Trophoblast cell (in vitro differentiated cells and primary cell): ENCODE results near the gene TLR2.

Experiments used
- DNase-seq, 2 donors: peaks; one replicate each; pipeline ENCODE4 v3.0.0-alpha.2; 2016
- H2AFZ ChIP-seq: 2 replicates; pipeline ENCODE4 v1.6.1; 2013; ENCODE audit warnings: low read length, moderate library complexity, mild to moderate bottlenecking; ENCODE audit not compliant: insufficient read depth, poor library complexity
- H2AK5ac ChIP-seq: 2 replicates; pipeline ENCODE4 v1.6.1; 2013; ENCODE audit warnings: mild to moderate bottlenecking, low read length
- H2BK120ac ChIP-seq: 2 replicates; pipeline ENCODE4 v1.6.1; 2013; ENCODE audit warnings: low read length, mild to moderate bottlenecking, moderate library complexity; ENCODE audit not compliant: insufficient read depth, poor library complexity
- H2BK12ac ChIP-seq: 2 replicates; pipeline ENCODE4 v1.6.1; 2013; ENCODE audit warnings: mild to moderate bottlenecking, low read length, moderate library complexity
- H2BK5ac ChIP-seq: 2 replicates; pipeline ENCODE4 v1.6.1; 2013; ENCODE audit warnings: low read length, low read depth, moderate library complexity, mild to moderate bottlenecking; ENCODE audit not compliant: poor library complexity
- H3K14ac ChIP-seq: 2 replicates; pipeline ENCODE4 v1.6.1; 2013; ENCODE audit warnings: mild to moderate bottlenecking, low read length
- H3K18ac ChIP-seq: 2 replicates; pipeline ENCODE4 v1.6.1; 2013; ENCODE audit warnings: mild to moderate bottlenecking, low read length
- H3K23ac ChIP-seq: 2 replicates; pipeline ENCODE4 v1.6.1; 2013; ENCODE audit warnings: low read length
- H3K27ac ChIP-seq: 2 replicates; pipeline ENCODE4 v1.5.1; 2013; ENCODE audit warnings: low read depth, mild to moderate bottlenecking, inconsistent platforms, low read length, moderate library complexity
- H3K27me3 ChIP-seq: 2 replicates; pipeline ENCODE4 v1.6.1; 2013; ENCODE audit warnings: inconsistent platforms, mild to moderate bottlenecking, low read length, moderate library complexity; ENCODE audit not compliant: insufficient read depth
- H3K36me3 ChIP-seq, 2 experiments: 1 replicate in 1 of 2; 2 replicates in 1 of 2; pipeline ENCODE4 v1.6.1; 2013; ENCODE audit warnings: low read length in 2 of 2, mild to moderate bottlenecking in 2 of 2, moderate library complexity in 1 of 2; ENCODE audit not compliant: insufficient read depth in 2 of 2, control insufficient read depth in 1 of 2
- H3K4ac ChIP-seq: 2 replicates; pipeline ENCODE4 v1.6.1; 2013; ENCODE audit warnings: low read depth, mild to moderate bottlenecking, low read length, moderate library complexity
- H3K4me1 ChIP-seq, 2 experiments: 1 replicate in 1 of 2; 2 replicates in 1 of 2; pipeline ENCODE4 v1.6.1; 2013; ENCODE audit warnings: low read length in 2 of 2, mild to moderate bottlenecking in 2 of 2, moderate library complexity in 1 of 2; ENCODE audit not compliant: insufficient read depth in 2 of 2, control insufficient read depth in 1 of 2
- H3K4me2 ChIP-seq: 2 replicates; pipeline ENCODE4 v1.6.1; 2013; ENCODE audit warnings: inconsistent platforms, mild to moderate bottlenecking, low read length, moderate library complexity
- H3K4me3 ChIP-seq: 2 replicates; pipeline ENCODE4 v1.5.1; 2013; ENCODE audit warnings: mild to moderate bottlenecking, low read depth, low read length, inconsistent platforms
- H3K79me1 ChIP-seq: one replicate; pipeline ENCODE4 v1.6.1; 2013; ENCODE audit warnings: low read length
- H3K79me2 ChIP-seq: 2 replicates; pipeline ENCODE4 v1.6.1; 2013; ENCODE audit warnings: low read length, mild to moderate bottlenecking; ENCODE audit not compliant: control insufficient read depth, insufficient read depth, poor library complexity
- H3K9ac ChIP-seq: 2 replicates; pipeline ENCODE4 v1.6.1; 2013; ENCODE audit warnings: mild to moderate bottlenecking, low read length
- H3K9me3 ChIP-seq: 2 replicates; pipeline ENCODE4 v1.6.1; 2013; ENCODE audit warnings: low read depth, mild to moderate bottlenecking, control low read depth, inconsistent platforms, low read length; ENCODE audit not compliant: insufficient read depth
- H4K12ac ChIP-seq: 2 replicates; pipeline ENCODE4 v1.6.1; 2013; ENCODE audit warnings: low read depth, mild to moderate bottlenecking, low read length, moderate library complexity
- H4K8ac ChIP-seq: 2 replicates; pipeline ENCODE4 v1.6.1; 2013; ENCODE audit warnings: low read depth, mild to moderate bottlenecking, low read length, moderate library complexity
- H4K91ac ChIP-seq: one replicate; pipeline ENCODE4 v1.6.1; 2013; ENCODE audit warnings: low read depth, mild to moderate bottlenecking, low read length, moderate library complexity
- WGBS: extraction: QIAGEN DNeasy Blood & Tissue Kit; methylation state at CpG from one replicate; pipeline ENCODE4 v1.1.7; 2013; ENCODE audit warnings: missing lambda C conversion rate; ENCODE audit not compliant: insufficient read length, insufficient coverage; ENCODE audit errors: extremely low coverage; 5-methylcytosine and 5-hydroxymethylcytosine counted together

The TLR2 gene

DNA sequence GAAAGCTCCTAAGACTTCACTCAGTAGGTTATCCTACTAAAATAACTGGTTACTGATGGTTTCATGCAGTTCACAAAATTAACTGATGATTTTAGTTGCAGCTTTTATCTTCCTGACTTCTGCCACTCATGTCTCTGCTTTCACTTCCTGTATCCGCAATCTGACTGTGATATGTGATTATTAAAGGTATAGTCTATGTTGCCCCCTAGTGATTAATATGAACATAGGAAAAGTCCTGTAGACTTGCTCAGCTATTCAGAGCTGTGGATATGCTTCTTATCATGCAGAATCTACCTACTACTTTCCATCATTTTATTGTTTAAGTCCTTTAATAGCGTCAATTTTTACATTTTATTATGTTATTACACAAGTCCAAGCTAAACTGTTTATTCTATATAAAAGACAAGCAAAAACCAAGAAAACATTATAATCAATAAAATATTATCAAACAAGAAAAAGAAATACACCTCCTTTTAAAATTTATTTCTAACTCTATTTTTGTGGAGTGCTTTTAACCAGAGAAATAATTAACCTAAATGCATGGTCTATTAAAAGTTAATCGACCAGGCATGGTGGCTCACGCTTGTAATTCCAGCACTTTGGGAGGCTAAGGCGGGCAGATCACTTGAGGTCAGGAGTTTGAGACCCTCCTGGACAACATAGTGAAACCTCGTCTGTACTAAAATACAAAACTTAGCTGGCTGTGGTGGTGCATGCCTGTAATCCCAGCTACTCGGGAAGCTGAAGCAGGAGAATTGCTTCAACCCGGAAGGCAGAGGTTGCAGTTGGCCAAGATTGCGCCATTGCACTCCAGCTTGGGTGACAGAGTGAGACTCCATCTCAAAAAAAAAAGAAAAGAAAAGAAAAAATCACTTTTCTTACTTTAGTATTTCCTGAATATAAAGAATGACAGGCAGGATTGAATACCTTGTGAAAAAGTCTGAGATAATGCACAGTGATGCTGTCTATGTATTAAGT is 40.4 kb upstream of the TLR2 start:
- H2AK5ac ChIP-seq = no peak overlapping the region
- H4K8ac ChIP-seq = no peak overlapping the region
- H3K4ac ChIP-seq = no peak overlapping the region
- H2BK5ac ChIP-seq = no peak overlapping the region
- H3K4me2 ChIP-seq = no peak overlapping the region
- no peaks in the 10 kb centered on the region for H3K79me2 ChIP-seq
- H3K23ac ChIP-seq = no peak overlapping the region
- no peaks in the 10 kb centered on the region for H3K4me1 ChIP-seq
- H2AFZ ChIP-seq = no peak overlapping the region
- H2BK12ac ChIP-seq = no peak overlapping the region
- H4K91ac ChIP-seq = no peak overlapping the region
- no peak overlapping the region for H3K4me3 ChIP-seq
- no peaks in the 10 kb centered on the region for H3K79me1 ChIP-seq
- H3K9ac ChIP-seq = no peak overlapping the region
- no peak overlapping the region for H2BK120ac ChIP-seq
- no peak overlapping the region for H4K12ac ChIP-seq
- peak in 1 of 2 donors; percentile 56 for DNase-seq
- no CpG with 5 or more reads among the region's 9 CpGs for WGBS
- no peak overlapping the region for H3K14ac ChIP-seq
- H3K36me3 ChIP-seq = no peaks in the 10 kb centered on the region
- no peak overlapping the region for H3K27ac ChIP-seq
- no peak overlapping the region for H3K18ac ChIP-seq
- peaks cover 2% of the 10 kb centered on the region for H3K9me3 ChIP-seq
- H3K27me3 ChIP-seq = peaks cover 3% of the 10 kb centered on the region

DNA sequence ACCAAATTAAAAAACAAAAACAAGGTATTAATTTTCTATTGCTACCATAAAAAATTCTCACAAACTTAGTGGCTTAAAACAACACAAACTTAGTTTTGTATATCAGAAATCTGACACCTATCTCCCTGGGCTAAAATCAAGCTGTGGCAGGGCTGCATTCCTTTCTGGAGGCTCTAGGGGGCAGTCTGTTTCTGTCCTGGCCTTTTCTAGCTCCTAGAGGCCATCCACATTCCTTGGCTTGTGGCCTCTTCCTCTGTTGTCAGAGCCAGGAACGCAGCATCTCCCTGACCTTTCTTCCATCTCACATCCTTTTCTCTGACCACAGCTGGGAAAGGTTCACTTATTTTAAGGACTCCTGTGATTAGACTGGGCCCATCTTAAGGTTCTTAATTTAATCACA is 38.9 kb upstream of the TLR2 start:
- no peak overlapping the region for H4K91ac ChIP-seq
- no CpG with 5 or more reads among the region's 1 CpG for WGBS
- no peak overlapping the region for H3K23ac ChIP-seq
- H3K14ac ChIP-seq = no peak overlapping the region
- H3K79me1 ChIP-seq = no peaks in the 10 kb centered on the region
- no peaks in the 10 kb centered on the region for H3K36me3 ChIP-seq
- peaks cover 3% of the 10 kb centered on the region for H3K27me3 ChIP-seq
- peak in 1 of 2 donors; percentile 59 for DNase-seq
- H3K79me2 ChIP-seq = no peaks in the 10 kb centered on the region
- no peak overlapping the region for H3K9ac ChIP-seq
- H3K18ac ChIP-seq = no peak overlapping the region
- H3K9me3 ChIP-seq = peaks cover 2% of the 10 kb centered on the region
- H3K4ac ChIP-seq = no peak overlapping the region
- H2AFZ ChIP-seq = no peak overlapping the region
- no peak overlapping the region for H3K4me2 ChIP-seq
- H2BK12ac ChIP-seq = no peak overlapping the region
- no peak overlapping the region for H2BK120ac ChIP-seq
- no peak overlapping the region for H3K27ac ChIP-seq
- no peak overlapping the region for H4K8ac ChIP-seq
- no peak overlapping the region for H2AK5ac ChIP-seq
- H3K4me1 ChIP-seq = no peaks in the 10 kb centered on the region
- no peak overlapping the region for H4K12ac ChIP-seq
- H2BK5ac ChIP-seq = no peak overlapping the region
- no peak overlapping the region for H3K4me3 ChIP-seq

DNA sequence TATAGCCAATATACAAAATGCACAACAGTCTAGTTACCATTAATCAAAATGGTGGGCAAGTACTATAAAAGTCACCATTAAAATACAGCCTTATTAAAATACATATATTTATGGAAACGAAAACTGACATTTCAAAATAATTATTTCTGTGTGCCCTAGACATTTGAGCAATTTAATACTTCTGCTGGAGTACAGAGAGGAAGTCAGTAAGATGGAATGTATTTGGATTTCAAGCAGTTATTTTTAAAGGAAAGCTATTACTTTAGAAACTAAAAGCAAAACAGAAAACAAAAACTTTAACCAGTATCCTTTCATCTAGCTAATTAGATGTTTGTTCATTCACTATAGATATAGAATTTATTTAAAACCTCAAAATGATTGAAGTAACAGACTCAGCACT is 37.8 kb upstream of the TLR2 start:
- peaks cover 3% of the 10 kb centered on the region for H3K27me3 ChIP-seq
- H4K8ac ChIP-seq = no peak overlapping the region
- H4K91ac ChIP-seq = no peak overlapping the region
- H2AK5ac ChIP-seq = no peak overlapping the region
- no peak overlapping the region for H3K4me2 ChIP-seq
- H3K36me3 ChIP-seq = no peaks in the 10 kb centered on the region
- H3K23ac ChIP-seq = no peak overlapping the region
- no peak overlapping the region for H3K14ac ChIP-seq
- no peak overlapping the region for H4K12ac ChIP-seq
- no peak overlapping the region for H2BK5ac ChIP-seq
- H2AFZ ChIP-seq = no peak overlapping the region
- no peak overlapping the region for H3K4ac ChIP-seq
- no peaks in the 10 kb centered on the region for H3K4me1 ChIP-seq
- H3K27ac ChIP-seq = no peak overlapping the region
- H3K9me3 ChIP-seq = peaks cover 2% of the 10 kb centered on the region
- no peak overlapping the region for H3K9ac ChIP-seq
- no CpG with 5 or more reads among the region's 1 CpG for WGBS
- H3K79me1 ChIP-seq = no peaks in the 10 kb centered on the region
- H2BK12ac ChIP-seq = no peak overlapping the region
- DNase-seq = no peak
- no peak overlapping the region for H3K18ac ChIP-seq
- no peaks in the 10 kb centered on the region for H3K79me2 ChIP-seq
- H2BK120ac ChIP-seq = no peak overlapping the region
- H3K4me3 ChIP-seq = no peak overlapping the region

DNA sequence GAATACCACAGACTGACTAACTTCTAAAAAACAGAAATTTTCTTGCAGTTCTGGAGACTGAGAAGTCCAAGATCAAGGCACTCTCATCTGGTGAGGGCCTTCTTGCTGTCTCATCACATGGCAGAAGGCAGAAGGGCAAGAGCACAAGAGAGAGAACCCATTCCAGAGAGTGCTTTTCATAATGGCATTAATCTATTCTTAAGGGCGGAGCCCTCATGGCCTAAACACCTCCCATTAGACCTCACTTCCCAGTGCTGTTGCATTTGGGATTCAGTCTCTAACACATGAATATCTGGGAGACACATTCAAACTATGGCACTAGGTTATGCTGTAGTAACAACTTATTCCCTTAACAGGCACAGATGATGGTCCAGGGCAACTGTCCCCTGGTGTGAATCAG is 37.1 kb upstream of the TLR2 start:
- H4K91ac ChIP-seq = no peak overlapping the region
- no peak overlapping the region for H3K9ac ChIP-seq
- H3K79me1 ChIP-seq = no peaks in the 10 kb centered on the region
- no peak overlapping the region for H3K23ac ChIP-seq
- no peaks in the 10 kb centered on the region for H3K79me2 ChIP-seq
- no peak overlapping the region for H2BK5ac ChIP-seq
- no peak overlapping the region for H2BK120ac ChIP-seq
- no peak overlapping the region for H4K12ac ChIP-seq
- no peak overlapping the region for H3K27ac ChIP-seq
- H2BK12ac ChIP-seq = no peak overlapping the region
- no peak overlapping the region for H2AFZ ChIP-seq
- peaks cover 3% of the 10 kb centered on the region for H3K27me3 ChIP-seq
- no peak overlapping the region for H4K8ac ChIP-seq
- no peaks in the 10 kb centered on the region for H3K4me1 ChIP-seq
- H3K4ac ChIP-seq = no peak overlapping the region
- no peak for DNase-seq
- H3K18ac ChIP-seq = no peak overlapping the region
- peaks cover 2% of the 10 kb centered on the region for H3K9me3 ChIP-seq
- no peak overlapping the region for H3K14ac ChIP-seq
- no peaks in the 10 kb centered on the region for H3K36me3 ChIP-seq
- WGBS = no CpG with 5 or more reads among the region's 1 CpG
- H2AK5ac ChIP-seq = no peak overlapping the region
- no peak overlapping the region for H3K4me3 ChIP-seq
- H3K4me2 ChIP-seq = no peak overlapping the region
